WTC11 (cell line): ENCODE measurements around the gene RRAD. TPM values are rescaled to one million over a fixed set of nuclear protein-coding genes. Genes with fewer than 3 reads are reported as not detected.
A peak's percentile ranks its signal among the peaks of the same experiment; 100 is the strongest.

Experiments used
- ATAC-seq: fragments of 200-7000 bp; cut with Tn5 transposase; 2 replicates; pipeline ENCODE4 v1.10.0; 2021; ENCODE audit warnings: mild to moderate bottlenecking, moderate library complexity
- CTCF ChIA-PET: fragments of 300-600 bp; sonication (Branson Sonifier 250); formaldehyde crosslinking; loops from one replicate; lab custom pipeline; 2021; ENCODE audit warnings: antibody characterized with exemption; lab: Charles Lee
- POLR2A ChIA-PET: fragments of 350-600 bp; sonication (Branson Sonifier 250); formaldehyde crosslinking; loops from one replicate; lab custom pipeline; 2021; ENCODE audit warnings: antibody characterized with exemption; lab: Charles Lee
- DNase-seq: peaks from one replicate; pipeline ENCODE4 v3.0.0; 2021; ENCODE audit warnings: low spot score
- H3K27ac Mint-ChIP-seq: 2 replicates; pipeline ENCODE4 v1.8.0; 2021; ENCODE audit warnings: mixed read lengths
- H3K27me3 Mint-ChIP-seq: 2 replicates; pipeline ENCODE4 v1.8.0; 2021; ENCODE audit warnings: low read depth, mild to moderate bottlenecking, moderate library complexity, mixed read lengths
- H3K36me3 Mint-ChIP-seq: 2 replicates; pipeline ENCODE4 v1.8.0; 2021; ENCODE audit warnings: mixed read lengths
- H3K4me1 Mint-ChIP-seq: 2 replicates; pipeline ENCODE4 v1.8.0; 2022; ENCODE audit warnings: mixed read lengths
- H3K4me3 Mint-ChIP-seq: 2 replicates; pipeline ENCODE4 v1.8.0; 2021; ENCODE audit warnings: mild to moderate bottlenecking, moderate library complexity, mixed read lengths
- H3K9me3 Mint-ChIP-seq: 2 replicates; pipeline ENCODE4 v1.8.0; 2021; ENCODE audit warnings: mixed read lengths
- CBFB ChIP-seq: sonication (generic); formaldehyde crosslinking; IDR thresholded peaks from 2 replicates; pipeline ENCODE4 v1.8.1; 2022; ENCODE audit warnings: mild to moderate bottlenecking, low read depth, missing genetic modification reagents
- CREB1 ChIP-seq: sonication (generic); formaldehyde crosslinking; IDR thresholded peaks from 2 replicates; pipeline ENCODE4 v1.8.0; 2023; ENCODE audit warnings: mild to moderate bottlenecking, missing genetic modification reagents
- E2F5 ChIP-seq: sonication (generic); formaldehyde crosslinking; IDR thresholded peaks from 2 replicates; pipeline ENCODE4 v1.8.1; 2022; ENCODE audit warnings: mild to moderate bottlenecking, moderate library complexity, missing genetic modification reagents
- IRF2 ChIP-seq: sonication (generic); formaldehyde crosslinking; IDR thresholded peaks from 2 replicates; pipeline ENCODE4 v1.8.0; 2022; ENCODE audit warnings: low read depth, missing genetic modification reagents, borderline replicate concordance
- KAT7 ChIP-seq: sonication (generic); formaldehyde crosslinking; IDR thresholded peaks from 2 replicates; pipeline ENCODE4 v1.8.1; 2023; ENCODE audit warnings: missing genetic modification reagents, mild to moderate bottlenecking, borderline replicate concordance
- MYBL2 ChIP-seq: sonication (generic); formaldehyde crosslinking; IDR thresholded peaks from 2 replicates; pipeline ENCODE4 v1.8.1; 2023; ENCODE audit warnings: mild to moderate bottlenecking, moderate library complexity, missing genetic modification reagents
- NFE2L1 ChIP-seq: sonication (generic); formaldehyde crosslinking; IDR thresholded peaks from 2 replicates; pipeline ENCODE4 v1.8.1; 2023; ENCODE audit warnings: missing genetic modification reagents
- SP1 ChIP-seq: sonication (generic); formaldehyde crosslinking; conservative IDR thresholded peaks from 2 replicates; pipeline ENCODE4 v1.8.1; 2022; ENCODE audit warnings: missing genetic modification reagents
- STAT6 ChIP-seq: sonication (generic); formaldehyde crosslinking; conservative IDR thresholded peaks from 2 replicates; pipeline ENCODE4 v1.8.1; 2023; ENCODE audit warnings: mild to moderate bottlenecking, low read depth, missing genetic modification reagents, moderate library complexity
- USF1 ChIP-seq: sonication (generic); formaldehyde crosslinking; IDR thresholded peaks from 2 replicates; pipeline ENCODE4 v1.8.0; 2022; ENCODE audit warnings: mild to moderate bottlenecking, missing genetic modification reagents
- ZBTB43 ChIP-seq: sonication (generic); formaldehyde crosslinking; IDR thresholded peaks from 2 replicates; pipeline ENCODE4 v1.8.1; 2023; ENCODE audit warnings: mild to moderate bottlenecking, missing genetic modification reagents
- ZNF232 ChIP-seq: sonication (generic); formaldehyde crosslinking; IDR thresholded peaks from 2 replicates; pipeline ENCODE4 v1.8.0; 2022; ENCODE audit warnings: mild to moderate bottlenecking, missing genetic modification reagents
- ZNF396 ChIP-seq: fragments of 250-450 bp; sonication (Bioruptor Pico); IDR thresholded peaks from 2 replicates; pipeline ENCODE4 v1.8.0; 2021; ENCODE audit warnings: mild to moderate bottlenecking, moderate library complexity, borderline replicate concordance
- total RNA-seq: library from RNA; stranded (reverse); gene quantifications from 3 replicates; pipeline ENCODE4 v1.2.3, GENCODE V29; 2021
- TF ChIP-seq, protein P1 (sequence below): fragments of 200-600 bp; IDR thresholded peaks from 2 replicates; pipeline ENCODE4 v1.8.0; 2022; ENCODE audit warnings: antibody characterized with exemption
- TF ChIP-seq, protein P2 (sequence below): sonication (generic); formaldehyde crosslinking; IDR thresholded peaks from 2 replicates; pipeline ENCODE4 v1.8.0; 2022; ENCODE audit warnings: mild to moderate bottlenecking, missing genetic modification reagents
- TF ChIP-seq, protein P3 (sequence below): sonication (generic); formaldehyde crosslinking; IDR thresholded peaks from 2 replicates; pipeline ENCODE4 v1.8.1; 2023; ENCODE audit warnings: mild to moderate bottlenecking, missing genetic modification reagents, borderline replicate concordance

Gene RRAD
- total RNA-seq, 1 experiment from 2014 or later, result 0.52 TPM

DNA sequence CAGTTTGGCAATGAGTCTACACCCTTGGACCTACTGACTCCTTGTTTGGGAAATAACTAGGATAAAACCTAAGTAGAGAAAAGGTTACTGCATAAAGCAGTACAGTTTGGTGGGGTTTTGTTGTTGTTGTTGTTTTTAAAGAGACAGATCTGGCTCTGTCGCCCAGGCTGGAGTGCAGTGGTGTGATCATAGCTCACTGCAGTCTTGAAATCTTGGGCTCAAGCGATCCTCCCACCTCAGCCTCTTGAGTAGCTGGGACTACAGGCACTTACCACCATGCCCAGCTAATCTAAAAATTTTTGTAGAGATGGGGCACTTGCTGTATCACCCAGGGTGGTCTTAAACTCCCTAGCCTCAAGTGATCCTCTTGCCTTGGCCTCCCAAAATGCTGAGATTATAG lies 43.8 kb downstream of the RRAD start:
- ChIA-PET CTCF (interaction anchor here (1.3 to 3.4 kb wide), 11 partner anchors 10 to 422 kb away, joined by 3 to 31 read pairs (median 13); partner anchors contain the start of gene NAE1), POLR2A (interaction anchor here (0.6 kb wide), 1 partner anchor 9 kb away, joined by 3 read pairs; no protein-coding TSS in a partner anchor)
- no peaks in the 10 kb centered on the region for H3K9me3 Mint-ChIP-seq
- peaks cover 20% of the 10 kb centered on the region for H3K36me3 Mint-ChIP-seq
- ATAC-seq (no peak), DNase-seq (no peak)
- H3K27ac Mint-ChIP-seq, result no peak overlapping the region
- peaks cover 15% of the 10 kb centered on the region for H3K4me1 Mint-ChIP-seq
- H3K27me3 Mint-ChIP-seq, result peaks cover 11% of the 10 kb centered on the region
- peak overlapping the region; percentile 95 for H3K4me3 Mint-ChIP-seq
- TF ChIP-seq ZNF232 (no peak), KAT7 (CRISPR knock-in tag) (no peak)
- TF ChIP-seq, protein P1, sequence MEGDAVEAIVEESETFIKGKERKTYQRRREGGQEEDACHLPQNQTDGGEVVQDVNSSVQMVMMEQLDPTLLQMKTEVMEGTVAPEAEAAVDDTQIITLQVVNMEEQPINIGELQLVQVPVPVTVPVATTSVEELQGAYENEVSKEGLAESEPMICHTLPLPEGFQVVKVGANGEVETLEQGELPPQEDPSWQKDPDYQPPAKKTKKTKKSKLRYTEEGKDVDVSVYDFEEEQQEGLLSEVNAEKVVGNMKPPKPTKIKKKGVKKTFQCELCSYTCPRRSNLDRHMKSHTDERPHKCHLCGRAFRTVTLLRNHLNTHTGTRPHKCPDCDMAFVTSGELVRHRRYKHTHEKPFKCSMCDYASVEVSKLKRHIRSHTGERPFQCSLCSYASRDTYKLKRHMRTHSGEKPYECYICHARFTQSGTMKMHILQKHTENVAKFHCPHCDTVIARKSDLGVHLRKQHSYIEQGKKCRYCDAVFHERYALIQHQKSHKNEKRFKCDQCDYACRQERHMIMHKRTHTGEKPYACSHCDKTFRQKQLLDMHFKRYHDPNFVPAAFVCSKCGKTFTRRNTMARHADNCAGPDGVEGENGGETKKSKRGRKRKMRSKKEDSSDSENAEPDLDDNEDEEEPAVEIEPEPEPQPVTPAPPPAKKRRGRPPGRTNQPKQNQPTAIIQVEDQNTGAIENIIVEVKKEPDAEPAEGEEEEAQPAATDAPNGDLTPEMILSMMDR, result no peak

GRCh38 chr16:66881014-66881417 lies 44.3 kb downstream of the RRAD start:
- TF ChIP-seq CBFB (no peak), CREB1 (0 out of 2 replicates have a peak, but pooled peaks have one; percentile 1), IRF2 (CRISPR knock-in tag) (peak; percentile 9; the same call in 1 of the 2 replicates)
- TF ChIP-seq, protein P2, sequence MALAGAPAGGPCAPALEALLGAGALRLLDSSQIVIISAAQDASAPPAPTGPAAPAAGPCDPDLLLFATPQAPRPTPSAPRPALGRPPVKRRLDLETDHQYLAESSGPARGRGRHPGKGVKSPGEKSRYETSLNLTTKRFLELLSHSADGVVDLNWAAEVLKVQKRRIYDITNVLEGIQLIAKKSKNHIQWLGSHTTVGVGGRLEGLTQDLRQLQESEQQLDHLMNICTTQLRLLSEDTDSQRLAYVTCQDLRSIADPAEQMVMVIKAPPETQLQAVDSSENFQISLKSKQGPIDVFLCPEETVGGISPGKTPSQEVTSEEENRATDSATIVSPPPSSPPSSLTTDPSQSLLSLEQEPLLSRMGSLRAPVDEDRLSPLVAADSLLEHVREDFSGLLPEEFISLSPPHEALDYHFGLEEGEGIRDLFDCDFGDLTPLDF (CRISPR knock-in tag), result peak; percentile 10; the same call in 1 of the 2 replicates
- H3K9me3 Mint-ChIP-seq, result no peaks in the 10 kb centered on the region
- no peak for ATAC-seq
- no peak overlapping the region for H3K27ac Mint-ChIP-seq
- ChIA-PET CTCF (interaction anchor here (0.6 to 3.4 kb wide), 21 partner anchors 9 to 422 kb away, joined by 3 to 31 read pairs (median 5); partner anchors contain the start of genes CES3, DYNC1LI2 and NAE1), POLR2A (interaction anchor here (0.6 to 1.4 kb wide), 5 partner anchors 14 to 99 kb away, joined by 3 to 6 read pairs (median 3); partner anchors contain the start of gene NAE1)
- peaks cover 15% of the 10 kb centered on the region for H3K4me1 Mint-ChIP-seq
- H3K4me3 Mint-ChIP-seq, result peak overlapping the region; percentile 95
- peaks cover 19% of the 10 kb centered on the region for H3K36me3 Mint-ChIP-seq
- peaks cover 11% of the 10 kb centered on the region for H3K27me3 Mint-ChIP-seq
- no peak for DNase-seq

- H3K4me3 Mint-ChIP-seq, result peak within 1 kb of the TSS; percentile 95
- H3K36me3 Mint-ChIP-seq, result peaks cover 13% of the 10 kb centered on the region
- TF ChIP-seq E2F5 (CRISPR knock-in tag) (no peak), USF1 (peak; percentile 93), MYBL2 (peak; percentile 61; the same call in 1 of the 2 replicates), NFE2L1 (CRISPR knock-in tag) (peak; percentile 88; the same call in 1 of the 2 replicates), SP1 (CRISPR knock-in tag) (peak; percentile 94), STAT6 (CRISPR knock-in tag) (no peak), ZNF396 (no peak), ZBTB43 (CRISPR knock-in tag) (0 out of 2 replicates have a peak, but pooled peaks have one; percentile 13)
- TF ChIP-seq, protein P3, sequence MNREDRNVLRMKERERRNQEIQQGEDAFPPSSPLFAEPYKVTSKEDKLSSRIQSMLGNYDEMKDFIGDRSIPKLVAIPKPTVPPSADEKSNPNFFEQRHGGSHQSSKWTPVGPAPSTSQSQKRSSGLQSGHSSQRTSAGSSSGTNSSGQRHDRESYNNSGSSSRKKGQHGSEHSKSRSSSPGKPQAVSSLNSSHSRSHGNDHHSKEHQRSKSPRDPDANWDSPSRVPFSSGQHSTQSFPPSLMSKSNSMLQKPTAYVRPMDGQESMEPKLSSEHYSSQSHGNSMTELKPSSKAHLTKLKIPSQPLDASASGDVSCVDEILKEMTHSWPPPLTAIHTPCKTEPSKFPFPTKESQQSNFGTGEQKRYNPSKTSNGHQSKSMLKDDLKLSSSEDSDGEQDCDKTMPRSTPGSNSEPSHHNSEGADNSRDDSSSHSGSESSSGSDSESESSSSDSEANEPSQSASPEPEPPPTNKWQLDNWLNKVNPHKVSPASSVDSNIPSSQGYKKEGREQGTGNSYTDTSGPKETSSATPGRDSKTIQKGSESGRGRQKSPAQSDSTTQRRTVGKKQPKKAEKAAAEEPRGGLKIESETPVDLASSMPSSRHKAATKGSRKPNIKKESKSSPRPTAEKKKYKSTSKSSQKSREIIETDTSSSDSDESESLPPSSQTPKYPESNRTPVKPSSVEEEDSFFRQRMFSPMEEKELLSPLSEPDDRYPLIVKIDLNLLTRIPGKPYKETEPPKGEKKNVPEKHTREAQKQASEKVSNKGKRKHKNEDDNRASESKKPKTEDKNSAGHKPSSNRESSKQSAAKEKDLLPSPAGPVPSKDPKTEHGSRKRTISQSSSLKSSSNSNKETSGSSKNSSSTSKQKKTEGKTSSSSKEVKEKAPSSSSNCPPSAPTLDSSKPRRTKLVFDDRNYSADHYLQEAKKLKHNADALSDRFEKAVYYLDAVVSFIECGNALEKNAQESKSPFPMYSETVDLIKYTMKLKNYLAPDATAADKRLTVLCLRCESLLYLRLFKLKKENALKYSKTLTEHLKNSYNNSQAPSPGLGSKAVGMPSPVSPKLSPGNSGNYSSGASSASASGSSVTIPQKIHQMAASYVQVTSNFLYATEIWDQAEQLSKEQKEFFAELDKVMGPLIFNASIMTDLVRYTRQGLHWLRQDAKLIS (CRISPR knock-in tag), result 0 out of 2 replicates have a peak, but pooled peaks have one; percentile 40
These were observed 44.9 kb downstream of the RRAD start, which contains the start of gene PDP2 for GRCh38 chr16:66880288-66881013. PDP2 (plus strand) TSS chr16:66880515; CDS start chr16:66884285, 3,770 bp downstream.

More at GRCh38 chr16:66880288-66881013, 44.9 kb downstream of the RRAD start, which contains the start of gene PDP2:
- POLR2A ChIA-PET, result interaction anchor here (0.6 to 1.4 kb wide), 6 partner anchors 15 to 99 kb away, joined by 3 to 6 read pairs (median 4); partner anchors contain the start of gene NAE1
- Mint-ChIP-seq H3K27ac (peak within 1 kb of the TSS; percentile 93), H3K4me1 (peaks cover 9% of the 10 kb centered on the region), H3K9me3 (no peaks in the 10 kb centered on the region), H3K27me3 (peaks cover 11% of the 10 kb centered on the region)
- DNase-seq (peak; percentile 97), ATAC-seq (peak; percentile 99)
- CTCF ChIA-PET, result interaction anchor here (0.5 to 3.4 kb wide), 23 partner anchors 8 to 538 kb away, joined by 3 to 31 read pairs (median 4); partner anchors contain the start of genes CES3, DYNC1LI2 and NAE1
